ENCODE data around the gene ZNF584.

DNA sequence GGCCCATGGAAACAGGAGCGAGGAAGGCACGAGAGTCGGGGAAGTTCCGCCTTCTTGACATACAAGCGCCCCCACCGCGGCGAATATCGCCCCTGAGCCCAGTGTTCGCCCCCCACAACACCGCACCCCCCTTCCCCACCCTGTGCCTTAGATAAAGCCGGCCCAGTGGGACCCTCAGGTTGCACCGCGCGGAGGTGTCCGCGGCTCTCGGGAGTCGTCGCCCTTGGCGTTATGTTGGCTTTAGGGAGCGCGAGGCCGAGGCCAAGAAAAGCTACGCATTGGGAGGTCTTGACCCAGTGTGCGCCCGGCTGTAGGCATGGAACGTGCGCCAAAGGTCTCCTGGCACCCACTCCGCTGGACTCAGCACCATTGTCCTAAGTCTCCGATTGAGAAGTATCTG is 32.1 kb downstream of the ZNF584 start:
- TF ChIP-seq YY1 (IDR thresholded peaks at IDR 0.05; ENCODE audit: insufficient read depth, insufficient read length) (no peak), SUZ12 (IDR thresholded peaks at IDR 0.05; ENCODE audit: extremely low read depth, insufficient read depth, insufficient read length) (no peak)

Measured in NT2/D1 (cell line).